MCF 10A (cell line): ENCODE data around the gene POLR1E. TPM values are rescaled to one million over a fixed set of nuclear protein-coding genes. Genes with fewer than 3 reads are reported as not detected.

Experiments
- BruUV-seq: library from RNA; stranded (reverse); fragments of 400-500 nt; replicated peaks from 2 replicates; lab custom pipeline; 2021; lab: Mats Ljungman, UMichigan
- CTCF ChIA-PET: fragments of 300-600 bp; sonication (Branson Sonifier 250); formaldehyde crosslinking; extraction: SDS; loops from one replicate; lab custom pipeline; 2021; ENCODE audit warnings: antibody characterized with exemption, inconsistent platforms; lab: Yijun Ruan, JAX
- POLR2A ChIA-PET: fragments of 300-600, 350-650 bp; sonication (Branson Sonifier 250); formaldehyde crosslinking; extraction: SDS; loops from one replicate; lab custom pipeline; 2020; ENCODE audit warnings: antibody characterized with exemption, inconsistent platforms; lab: Yijun Ruan, JAX
- DNase-seq: peaks from one replicate; pipeline ENCODE4 v3.0.0-alpha.2; 2018; ENCODE audit not compliant: unreplicated experiment
- H3K27ac Mint-ChIP-seq: one replicate; pipeline ENCODE4 v1.8.0; 2022; ENCODE audit warnings: mild to moderate bottlenecking, low read depth, mixed read lengths; ENCODE audit not compliant: unreplicated experiment
- H3K27me3 Mint-ChIP-seq: one replicate; pipeline ENCODE4 v1.8.0; 2022; ENCODE audit warnings: mixed read lengths; ENCODE audit not compliant: insufficient read depth, unreplicated experiment
- H3K36me3 Mint-ChIP-seq: one replicate; pipeline ENCODE4 v1.8.0; 2022; ENCODE audit warnings: mild to moderate bottlenecking, moderate library complexity, mixed read lengths; ENCODE audit not compliant: insufficient read depth, unreplicated experiment
- H3K4me1 Mint-ChIP-seq: one replicate; pipeline ENCODE4 v1.8.0; 2022; ENCODE audit warnings: mixed read lengths; ENCODE audit not compliant: insufficient read depth, unreplicated experiment
- H3K4me3 Mint-ChIP-seq: one replicate; pipeline ENCODE4 v1.8.0; 2022; ENCODE audit warnings: mild to moderate bottlenecking, moderate library complexity, mixed read lengths; ENCODE audit not compliant: unreplicated experiment
- H3K9me3 Mint-ChIP-seq: one replicate; pipeline ENCODE4 v1.8.0; 2022; ENCODE audit warnings: mixed read lengths; ENCODE audit not compliant: unreplicated experiment
- intact Hi-C: fragments of 100-400 bp; cut with micrococcal nuclease; formaldehyde crosslinking; loops from 2 replicates; pipeline ENCODE4 v1.14.1; 2022
- total RNA-seq: library from RNA; stranded (reverse); gene quantifications from 2 replicates; pipeline ENCODE4 v1.2.3, GENCODE V29; 2022
- TF ChIP-seq, protein P1 (sequence below): fragments of 200-600 bp; IDR thresholded peaks from one replicate; pipeline ENCODE4 v1.8.0; 2022; ENCODE audit warnings: antibody characterized with exemption, mild to moderate bottlenecking; ENCODE audit not compliant: unreplicated experiment

POLR1E gene
- total RNA-seq, 1 experiment from 2014 or later = 50.3 TPM

DNA sequence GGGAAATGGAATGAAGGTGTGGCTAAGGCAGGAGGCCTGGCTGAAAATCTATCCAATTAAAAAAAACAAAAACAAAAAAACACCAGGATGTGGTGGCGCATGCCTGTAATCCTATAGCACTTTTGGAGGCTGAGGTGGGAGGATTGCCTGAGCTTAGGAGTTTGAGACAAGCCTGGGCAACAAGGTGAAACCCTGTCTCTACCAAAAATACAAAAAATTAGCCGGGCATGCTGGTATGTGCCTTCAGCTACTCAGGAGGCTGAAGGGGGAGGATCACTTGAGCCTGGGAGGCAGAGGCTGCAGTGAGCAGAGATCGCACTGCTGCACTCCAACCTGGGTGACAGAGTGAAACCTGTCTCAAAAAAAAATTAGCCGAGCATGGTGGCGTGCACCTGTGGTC is 42.2 kb upstream of the POLR1E start:
- no peaks in the 10 kb centered on the region for H3K9me3 Mint-ChIP-seq
- no peaks in the 10 kb centered on the region for H3K4me1 Mint-ChIP-seq
- no peak for DNase-seq
- ChIA-PET POLR2A (interaction anchor here (0.6 to 1.5 kb wide), 3 partner anchors 21 to 28 kb away, joined by 3 to 5 read pairs (median 4); partner anchors contain the start of gene GRHPR), CTCF (interaction anchor here (0.7 kb wide), 1 partner anchor 973 kb away, joined by 4 read pairs; no protein-coding TSS in a partner anchor)
- TF ChIP-seq, protein P1, sequence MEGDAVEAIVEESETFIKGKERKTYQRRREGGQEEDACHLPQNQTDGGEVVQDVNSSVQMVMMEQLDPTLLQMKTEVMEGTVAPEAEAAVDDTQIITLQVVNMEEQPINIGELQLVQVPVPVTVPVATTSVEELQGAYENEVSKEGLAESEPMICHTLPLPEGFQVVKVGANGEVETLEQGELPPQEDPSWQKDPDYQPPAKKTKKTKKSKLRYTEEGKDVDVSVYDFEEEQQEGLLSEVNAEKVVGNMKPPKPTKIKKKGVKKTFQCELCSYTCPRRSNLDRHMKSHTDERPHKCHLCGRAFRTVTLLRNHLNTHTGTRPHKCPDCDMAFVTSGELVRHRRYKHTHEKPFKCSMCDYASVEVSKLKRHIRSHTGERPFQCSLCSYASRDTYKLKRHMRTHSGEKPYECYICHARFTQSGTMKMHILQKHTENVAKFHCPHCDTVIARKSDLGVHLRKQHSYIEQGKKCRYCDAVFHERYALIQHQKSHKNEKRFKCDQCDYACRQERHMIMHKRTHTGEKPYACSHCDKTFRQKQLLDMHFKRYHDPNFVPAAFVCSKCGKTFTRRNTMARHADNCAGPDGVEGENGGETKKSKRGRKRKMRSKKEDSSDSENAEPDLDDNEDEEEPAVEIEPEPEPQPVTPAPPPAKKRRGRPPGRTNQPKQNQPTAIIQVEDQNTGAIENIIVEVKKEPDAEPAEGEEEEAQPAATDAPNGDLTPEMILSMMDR = no peak
- no peak overlapping the region for H3K27ac Mint-ChIP-seq
- no peaks in the 10 kb centered on the region for H3K27me3 Mint-ChIP-seq
- intact Hi-C loops = no loop called here
- H3K4me3 Mint-ChIP-seq = no peak overlapping the region
- BruUV-seq = no TSS peak
- peaks cover 65% of the 10 kb centered on the region for H3K36me3 Mint-ChIP-seq

DNA sequence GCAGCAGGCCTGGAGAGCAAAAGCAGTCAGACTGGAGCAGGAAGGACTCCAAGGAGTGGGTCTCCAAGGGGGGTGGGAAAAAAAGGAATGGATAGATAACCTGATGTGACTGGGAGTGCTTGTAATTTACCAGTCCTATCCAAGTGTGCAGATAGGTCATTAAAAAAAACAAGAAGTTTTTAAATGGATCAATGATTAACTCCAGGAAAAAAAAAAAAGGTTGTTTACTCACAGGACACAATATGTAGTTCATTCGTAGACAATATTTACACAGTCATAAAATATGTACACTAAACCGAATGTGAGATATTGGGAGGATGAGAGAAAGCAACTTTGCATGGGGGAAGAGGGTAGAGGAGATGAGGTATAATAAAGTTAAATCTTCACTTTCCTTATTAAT is 40.9 kb upstream of the POLR1E start:
- ChIA-PET POLR2A (interaction anchor here (0.6 to 1.5 kb wide), 4 partner anchors 14 to 30 kb away, joined by 3 to 5 read pairs (median 4); no protein-coding TSS in a partner anchor), CTCF (no interaction called here)

DNA sequence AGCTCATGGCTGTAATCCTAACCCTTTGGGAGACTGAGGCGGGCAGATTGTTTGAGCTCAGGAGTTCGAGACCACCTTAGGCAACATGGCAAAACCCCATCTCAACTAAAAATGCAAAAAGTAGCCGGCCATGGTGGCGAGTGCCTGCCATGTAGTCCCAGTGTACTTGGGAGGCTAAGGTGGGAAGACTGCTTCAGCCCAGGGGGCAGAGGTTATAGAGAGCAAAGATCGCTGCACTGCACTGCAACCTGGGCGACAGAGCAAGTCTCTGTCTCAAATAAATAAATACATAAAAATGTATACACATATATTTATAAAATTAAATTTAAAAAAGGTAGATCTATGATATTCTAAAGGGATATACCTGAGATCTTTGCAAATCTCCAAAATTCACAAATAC is 39.9 kb upstream of the POLR1E start:
- no peaks in the 10 kb centered on the region for H3K9me3 Mint-ChIP-seq
- ChIA-PET POLR2A (interaction anchor here (0.6 to 1.4 kb wide), 2 partner anchors 10 to 20 kb away, joined by 3 to 10 read pairs; partner anchors contain the start of gene ZBTB5), CTCF (no interaction called here)
- H3K4me1 Mint-ChIP-seq = no peaks in the 10 kb centered on the region
- H3K4me3 Mint-ChIP-seq = no peak overlapping the region
- BruUV-seq = no TSS peak
- intact Hi-C loops = no loop called here
- TF ChIP-seq, protein P1 = no peak
- DNase-seq = no peak
- peaks cover 63% of the 10 kb centered on the region for H3K36me3 Mint-ChIP-seq
- H3K27ac Mint-ChIP-seq = no peak overlapping the region
- H3K27me3 Mint-ChIP-seq = no peaks in the 10 kb centered on the region

More for the DNA sequence above, 40.9 kb upstream of the POLR1E start:
- no TSS peak for BruUV-seq
- H3K27ac Mint-ChIP-seq = no peak overlapping the region
- H3K4me3 Mint-ChIP-seq = no peak overlapping the region
- no peaks in the 10 kb centered on the region for H3K9me3 Mint-ChIP-seq
- TF ChIP-seq, protein P1 = no peak
- DNase-seq = no peak
- intact Hi-C loops = no loop called here
- H3K4me1 Mint-ChIP-seq = no peaks in the 10 kb centered on the region
- peaks cover 60% of the 10 kb centered on the region for H3K36me3 Mint-ChIP-seq
- no peaks in the 10 kb centered on the region for H3K27me3 Mint-ChIP-seq

DNA sequence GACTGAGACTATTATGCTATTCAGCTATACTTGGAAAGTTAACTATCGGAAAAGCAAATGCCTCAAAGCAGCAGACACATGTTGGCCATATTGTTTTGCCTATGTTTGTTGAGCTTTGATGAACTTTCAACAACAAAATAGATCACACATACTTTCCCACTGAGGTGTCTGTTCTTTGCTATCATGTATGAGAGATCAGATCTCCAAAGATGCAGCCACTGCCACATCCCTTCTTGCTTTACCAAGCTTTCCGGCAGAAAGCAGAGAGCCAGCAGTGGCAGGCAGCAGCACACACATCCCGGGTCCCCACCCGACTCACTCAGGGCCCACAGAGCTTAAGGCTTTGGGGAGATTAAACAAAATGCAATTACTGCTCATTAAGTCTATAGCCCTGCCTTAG is 39.3 kb upstream of the POLR1E start:
- CTCF ChIA-PET = no interaction called here
- H3K36me3 Mint-ChIP-seq = peaks cover 63% of the 10 kb centered on the region
- H3K4me3 Mint-ChIP-seq = no peak overlapping the region
- POLR2A ChIA-PET = interaction anchor here (0.6 to 1.4 kb wide), 3 partner anchors 9 to 19 kb away, joined by 3 to 10 read pairs (median 4); partner anchors contain the start of gene ZBTB5
- H3K27me3 Mint-ChIP-seq = no peaks in the 10 kb centered on the region
- BruUV-seq = no TSS peak
- no peaks in the 10 kb centered on the region for H3K9me3 Mint-ChIP-seq
- TF ChIP-seq, protein P1 = no peak
- H3K27ac Mint-ChIP-seq = no peak overlapping the region
- intact Hi-C loops = no loop called here
- DNase-seq = no peak
- no peaks in the 10 kb centered on the region for H3K4me1 Mint-ChIP-seq
